Keratinocyte (primary cell): ENCODE measurements around the gene CCDC82.

ENCODE experiments used
- EZH2 ChIP-seq: IDR thresholded peaks from one replicate; pipeline ENCODE4 v1.6.1; 2012; ENCODE audit warnings: inconsistent platforms, mild to moderate bottlenecking, low read length, moderate library complexity
- TF ChIP-seq, protein P1 (sequence below), 3 experiments: IDR thresholded peaks in 1 of 3; conservative IDR thresholded peaks in 1 of 3; optimal IDR thresholded peaks in 1 of 3; 2 replicates in 2 of 3; 3 replicates in 1 of 3; pipeline versions ENCODE3 to v1.5.1; 2011; ENCODE audit warnings: low read length in 3 of 3, mild to moderate bottlenecking in 3 of 3, moderate library complexity in 2 of 3, control low read depth in 1 of 3, inconsistent platforms in 1 of 3; ENCODE audit not compliant: insufficient read depth in 2 of 3; ENCODE audit errors: extremely low read depth in 1 of 3

DNA sequence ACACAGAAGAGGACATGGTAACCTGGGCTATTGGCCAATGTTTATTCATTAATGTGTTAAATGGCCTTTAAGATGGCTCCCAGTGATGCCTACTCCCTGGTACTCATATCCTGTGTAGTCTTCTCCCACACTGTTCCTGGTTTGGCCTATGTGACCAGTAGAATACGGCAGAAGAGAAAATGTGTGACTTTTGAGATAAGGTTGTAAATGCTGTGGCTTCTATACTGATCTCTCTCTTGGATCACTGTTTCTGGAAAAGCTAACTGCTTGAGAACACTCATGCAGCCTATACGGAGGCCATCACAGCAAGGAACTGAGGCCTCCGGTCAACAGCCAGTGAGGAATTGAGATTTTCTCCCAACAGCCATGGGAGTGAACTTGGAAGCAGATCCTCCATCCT is 70.9 kb downstream of the CCDC82 start:
- TF ChIP-seq, protein P1, sequence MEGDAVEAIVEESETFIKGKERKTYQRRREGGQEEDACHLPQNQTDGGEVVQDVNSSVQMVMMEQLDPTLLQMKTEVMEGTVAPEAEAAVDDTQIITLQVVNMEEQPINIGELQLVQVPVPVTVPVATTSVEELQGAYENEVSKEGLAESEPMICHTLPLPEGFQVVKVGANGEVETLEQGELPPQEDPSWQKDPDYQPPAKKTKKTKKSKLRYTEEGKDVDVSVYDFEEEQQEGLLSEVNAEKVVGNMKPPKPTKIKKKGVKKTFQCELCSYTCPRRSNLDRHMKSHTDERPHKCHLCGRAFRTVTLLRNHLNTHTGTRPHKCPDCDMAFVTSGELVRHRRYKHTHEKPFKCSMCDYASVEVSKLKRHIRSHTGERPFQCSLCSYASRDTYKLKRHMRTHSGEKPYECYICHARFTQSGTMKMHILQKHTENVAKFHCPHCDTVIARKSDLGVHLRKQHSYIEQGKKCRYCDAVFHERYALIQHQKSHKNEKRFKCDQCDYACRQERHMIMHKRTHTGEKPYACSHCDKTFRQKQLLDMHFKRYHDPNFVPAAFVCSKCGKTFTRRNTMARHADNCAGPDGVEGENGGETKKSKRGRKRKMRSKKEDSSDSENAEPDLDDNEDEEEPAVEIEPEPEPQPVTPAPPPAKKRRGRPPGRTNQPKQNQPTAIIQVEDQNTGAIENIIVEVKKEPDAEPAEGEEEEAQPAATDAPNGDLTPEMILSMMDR (optimal IDR thresholded peaks at IDR 0.05 in 1 of 3, IDR thresholded peaks at IDR 0.05 in 1 of 3, conservative IDR thresholded peaks at IDR 0.05 in 1 of 3; ENCODE audit: extremely low read depth in 1 of 3, insufficient read depth in 2 of 3, low read length in 3 of 3), result no peak
- no peak for TF ChIP-seq EZH2
